GM21576 (cell line): Measurements from ENCODE around the gene PRR20G.

Source experiments
- ATAC-seq: cut with Tn5 transposase; IDR thresholded peaks from one replicate; pipeline ENCODE4 v1.9.1; 2021; ENCODE audit warnings: mild to moderate bottlenecking, moderate library complexity; ENCODE audit not compliant: unreplicated experiment

Gene PRR20G

GRCh38 chr3:127264794-127265514 is 22.9 kb downstream of the PRR20G start:
- no peak for ATAC-seq

- ATAC-seq, result no peak
Measured at GRCh38 chr3:127264292-127264691, 23.6 kb downstream of the PRR20G start.

- no peak for ATAC-seq
Measured at GRCh38 chr3:127263586-127264231, 24.1 kb downstream of the PRR20G start.

- no peak for ATAC-seq
Measured at GRCh38 chr3:127263037-127263436, 24.8 kb downstream of the PRR20G start.

- ATAC-seq, result no peak
Measured at GRCh38 chr3:127262533-127262932, 25.3 kb downstream of the PRR20G start.

- ATAC-seq, result no peak
Measured at GRCh38 chr3:127261925-127262324, 25.9 kb downstream of the PRR20G start.

GRCh38 chr3:127260826-127261555 is 26.9 kb downstream of the PRR20G start:
- no peak for ATAC-seq

- no peak for ATAC-seq
Measured at GRCh38 chr3:127260416-127260815, 27.4 kb downstream of the PRR20G start.

GRCh38 chr3:127259882-127260281 is 28.0 kb downstream of the PRR20G start:
- no peak for ATAC-seq

- no peak for ATAC-seq
Measured at GRCh38 chr3:127258733-127259132, 29.1 kb downstream of the PRR20G start.

GRCh38 chr3:127257351-127257750 is 30.5 kb downstream of the PRR20G start:
- ATAC-seq, result no peak

- ATAC-seq, result no peak
Measured at GRCh38 chr3:127256733-127257271, 31.0 kb downstream of the PRR20G start.

GRCh38 chr3:127256138-127256537 is 31.7 kb downstream of the PRR20G start:
- ATAC-seq, result no peak

GRCh38 chr3:127255516-127255915 is 32.3 kb downstream of the PRR20G start:
- no peak for ATAC-seq

- ATAC-seq, result no peak
Measured at GRCh38 chr3:127254730-127255129, 33.1 kb downstream of the PRR20G start.

- no peak for ATAC-seq
Measured at GRCh38 chr3:127254033-127254644, 33.7 kb downstream of the PRR20G start.

- ATAC-seq, result no peak
Measured at GRCh38 chr3:127253491-127253890, 34.4 kb downstream of the PRR20G start.

GRCh38 chr3:127252446-127252845 is 35.4 kb downstream of the PRR20G start:
- ATAC-seq, result no peak

GRCh38 chr3:127250032-127250431 is 37.8 kb downstream of the PRR20G start:
- ATAC-seq, result no peak

- no peak for ATAC-seq
Measured at GRCh38 chr3:127247292-127247691, 40.6 kb downstream of the PRR20G start.

GRCh38 chr3:127238602-127239001 is 49.2 kb downstream of the PRR20G start:
- ATAC-seq, result no peak
